OCI-LY3 (cell line): ENCODE results near the gene CDNF.

Experiments used
- EZH2phosphoT487 ChIP-seq: fragments of 200-600 bp; shearing (Covaris generic); IDR thresholded peaks from 2 replicates; pipeline ENCODE4 v1.6.1; 2018; ENCODE audit warnings: antibody characterized with exemption, mixed run types, low read depth
- TF ChIP-seq, protein P1 (sequence below): fragments of 200-600, 300-600 bp; sonication (generic); IDR thresholded peaks from 2 replicates; pipeline ENCODE4 v1.5.1; 2014; ENCODE audit warnings: antibody characterized with exemption, low read length, low read depth

DNA sequence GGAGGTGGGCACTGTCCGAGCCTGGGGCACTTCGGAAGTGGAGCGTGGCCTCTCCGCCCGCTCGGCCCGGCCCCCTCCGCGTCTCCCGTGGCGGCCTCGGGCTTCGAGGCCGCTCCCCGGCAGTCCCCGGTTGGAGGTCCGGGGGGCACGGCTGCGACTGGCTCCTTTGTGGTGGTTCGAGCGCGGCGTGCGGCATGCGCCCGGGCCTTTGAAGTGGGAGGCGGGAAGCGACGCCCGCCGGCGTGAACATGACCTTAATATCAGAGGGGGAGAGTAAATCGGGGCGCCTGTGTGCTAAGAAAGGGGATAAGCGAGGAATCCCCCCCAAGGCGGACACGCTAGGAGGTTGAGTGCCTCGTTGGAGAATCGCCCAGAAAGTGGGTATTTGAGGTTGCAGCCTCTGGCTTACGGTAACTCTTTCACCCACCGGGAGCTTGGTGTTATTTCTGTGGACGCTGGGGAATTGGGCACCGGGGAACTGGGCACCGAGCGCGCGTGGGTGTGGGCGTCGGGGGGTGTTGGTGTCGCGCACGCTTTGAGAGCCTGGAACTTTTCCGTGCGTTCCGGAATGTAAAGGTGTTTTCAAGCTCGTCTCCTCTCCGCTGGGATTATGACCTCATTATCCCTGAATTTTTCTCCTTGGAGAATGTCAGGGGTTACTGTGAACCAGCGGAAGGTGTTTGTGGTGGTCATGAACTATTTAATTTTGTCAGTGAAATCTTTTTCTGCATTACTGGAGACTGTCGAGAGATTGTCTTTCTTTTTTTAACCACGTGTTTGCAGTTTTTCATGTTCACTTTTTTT lies 41.5 kb upstream of the CDNF start:
- TF ChIP-seq, protein P1, sequence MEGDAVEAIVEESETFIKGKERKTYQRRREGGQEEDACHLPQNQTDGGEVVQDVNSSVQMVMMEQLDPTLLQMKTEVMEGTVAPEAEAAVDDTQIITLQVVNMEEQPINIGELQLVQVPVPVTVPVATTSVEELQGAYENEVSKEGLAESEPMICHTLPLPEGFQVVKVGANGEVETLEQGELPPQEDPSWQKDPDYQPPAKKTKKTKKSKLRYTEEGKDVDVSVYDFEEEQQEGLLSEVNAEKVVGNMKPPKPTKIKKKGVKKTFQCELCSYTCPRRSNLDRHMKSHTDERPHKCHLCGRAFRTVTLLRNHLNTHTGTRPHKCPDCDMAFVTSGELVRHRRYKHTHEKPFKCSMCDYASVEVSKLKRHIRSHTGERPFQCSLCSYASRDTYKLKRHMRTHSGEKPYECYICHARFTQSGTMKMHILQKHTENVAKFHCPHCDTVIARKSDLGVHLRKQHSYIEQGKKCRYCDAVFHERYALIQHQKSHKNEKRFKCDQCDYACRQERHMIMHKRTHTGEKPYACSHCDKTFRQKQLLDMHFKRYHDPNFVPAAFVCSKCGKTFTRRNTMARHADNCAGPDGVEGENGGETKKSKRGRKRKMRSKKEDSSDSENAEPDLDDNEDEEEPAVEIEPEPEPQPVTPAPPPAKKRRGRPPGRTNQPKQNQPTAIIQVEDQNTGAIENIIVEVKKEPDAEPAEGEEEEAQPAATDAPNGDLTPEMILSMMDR, result no peak
- TF ChIP-seq EZH2phosphoT487, result no peak
